Hepatocyte (in vitro differentiated cells): ENCODE measurements around the gene SBF1. TPM values are rescaled to one million over a fixed set of nuclear protein-coding genes. Genes with fewer than 3 reads are reported as not detected.
"Not testable (repeated sequence)": the region's sequence is repeated elsewhere in the genome, so short reads cannot be mapped to it uniquely, and the experiment has no call there.

Experiments used
- DNase-seq: peaks from one replicate; pipeline ENCODE4 v3.0.0-alpha.2; 2016; ENCODE audit warnings: low spot score
- H2AFZ ChIP-seq: fragments of 200-600 bp; sonication (generic); 2 replicates; pipeline ENCODE4 v1.6.0; 2016; ENCODE audit warnings: antibody characterized with exemption, mild to moderate bottlenecking
- H3K27ac ChIP-seq: fragments of 200-600 bp; sonication (generic); 2 replicates; pipeline ENCODE4 v1.5.1; 2016; ENCODE audit warnings: mild to moderate bottlenecking
- H3K27me3 ChIP-seq: fragments of 200-600 bp; sonication (generic); 2 replicates; pipeline ENCODE4 v1.6.1; 2016
- H3K36me3 ChIP-seq: fragments of 200-600 bp; sonication (generic); replicated peaks from 2 replicates; pipeline ENCODE4 v1.5.1; 2016; ENCODE audit warnings: low read depth; ENCODE audit not compliant: insufficient read depth
- H3K4me1 ChIP-seq: fragments of 200-600 bp; sonication (generic); 2 replicates; pipeline ENCODE4 v1.5.1; 2016; ENCODE audit warnings: mild to moderate bottlenecking, moderate library complexity; ENCODE audit not compliant: insufficient read depth
- H3K4me2 ChIP-seq: fragments of 200-600 bp; sonication (generic); 2 replicates; pipeline ENCODE4 v1.6.0; 2016
- H3K4me3 ChIP-seq: fragments of 200-600 bp; sonication (generic); 2 replicates; pipeline ENCODE4 v1.5.1; 2016; ENCODE audit warnings: mild to moderate bottlenecking
- H3K79me2 ChIP-seq: fragments of 200-600 bp; sonication (generic); 2 replicates; pipeline ENCODE4 v1.6.0; 2017; ENCODE audit warnings: mild to moderate bottlenecking
- H3K9me2 ChIP-seq: fragments of 200-600 bp; sonication (generic); replicated peaks from 2 replicates; pipeline ENCODE4 v1.6.0; 2017; ENCODE audit warnings: mild to moderate bottlenecking; ENCODE audit not compliant: insufficient read depth
- H3K9me3 ChIP-seq: fragments of 200-600 bp; sonication (generic); 2 replicates; pipeline ENCODE4 v1.5.1; 2016; ENCODE audit warnings: low read depth, mild to moderate bottlenecking
- H4K20me1 ChIP-seq: fragments of 200-600 bp; sonication (generic); 2 replicates; pipeline ENCODE4 v1.6.0; 2016; ENCODE audit warnings: mild to moderate bottlenecking; ENCODE audit not compliant: insufficient read depth, poor library complexity, severe bottlenecking
- CTCF ChIP-seq: fragments of 200-600 bp; sonication (generic); IDR thresholded peaks from 2 replicates; pipeline ENCODE4 v1.5.1; 2016; ENCODE audit warnings: antibody characterized with exemption, mild to moderate bottlenecking; ENCODE audit not compliant: poor library complexity
- EZH2 ChIP-seq: fragments of 200-600 bp; sonication (generic); IDR thresholded peaks from 2 replicates; pipeline ENCODE4 v1.6.1; 2016; ENCODE audit warnings: antibody characterized with exemption, mild to moderate bottlenecking, borderline replicate concordance
- EZH2phosphoT487 ChIP-seq: fragments of 200-600 bp; sonication (generic); IDR thresholded peaks from one replicate; pipeline ENCODE4 v1.6.1; 2018; ENCODE audit warnings: antibody characterized with exemption, mild to moderate bottlenecking, low read depth, moderate library complexity; ENCODE audit not compliant: unreplicated experiment, severe bottlenecking
- WGBS: methylation state at CpG from one replicate; pipeline ENCODE4 v1.1.6; 2016; ENCODE audit warnings: low lambda C conversion rate; ENCODE audit errors: missing lambda C conversion rate; 5-methylcytosine and 5-hydroxymethylcytosine counted together
- polyA plus RNA-seq: library from polyadenylated mRNA; unstranded; fragments of >200 nt; fragmentation: Nextera tagmentation; extraction: Ambion mirVana; gene quantifications from 2 replicates; pipeline ENCODE4 v1.2.1, GENCODE V29; 2016
- total RNA-seq: library from RNA; depleted of rRNA; stranded (reverse); fragments of >200 nt; gene quantifications from 2 replicates; pipeline ENCODE4 v1.2.3, GENCODE V29; 2014

SBF1 gene
- total and polyA plus RNA-seq, 2 experiments from 2014 or later: 34.5 to 49.5 TPM

GRCh38 chr22:50434849-50435248, 40.0 kb downstream of the SBF1 start:
- Histone ChIP-seq H3K27me3 (no peaks in the 10 kb centered on the region), H3K36me3 (no peaks in the 10 kb centered on the region), H4K20me1 (no peaks in the 10 kb centered on the region), H3K9me3 (no peaks in the 10 kb centered on the region), H3K79me2 (no peaks in the 10 kb centered on the region), H3K27ac (no peak overlapping the region), H3K4me3 (no peak overlapping the region), H3K9me2 (no peaks in the 10 kb centered on the region), H3K4me2 (no peak overlapping the region), H3K4me1 (no peaks in the 10 kb centered on the region), H2AFZ (no peak overlapping the region)
- TF ChIP-seq EZH2 (no peak), CTCF (no peak), EZH2phosphoT487 (no peak)
- no peak for DNase-seq
- WGBS: 92% methylated on average over 21 of the region's 24 CpGs

DNA sequence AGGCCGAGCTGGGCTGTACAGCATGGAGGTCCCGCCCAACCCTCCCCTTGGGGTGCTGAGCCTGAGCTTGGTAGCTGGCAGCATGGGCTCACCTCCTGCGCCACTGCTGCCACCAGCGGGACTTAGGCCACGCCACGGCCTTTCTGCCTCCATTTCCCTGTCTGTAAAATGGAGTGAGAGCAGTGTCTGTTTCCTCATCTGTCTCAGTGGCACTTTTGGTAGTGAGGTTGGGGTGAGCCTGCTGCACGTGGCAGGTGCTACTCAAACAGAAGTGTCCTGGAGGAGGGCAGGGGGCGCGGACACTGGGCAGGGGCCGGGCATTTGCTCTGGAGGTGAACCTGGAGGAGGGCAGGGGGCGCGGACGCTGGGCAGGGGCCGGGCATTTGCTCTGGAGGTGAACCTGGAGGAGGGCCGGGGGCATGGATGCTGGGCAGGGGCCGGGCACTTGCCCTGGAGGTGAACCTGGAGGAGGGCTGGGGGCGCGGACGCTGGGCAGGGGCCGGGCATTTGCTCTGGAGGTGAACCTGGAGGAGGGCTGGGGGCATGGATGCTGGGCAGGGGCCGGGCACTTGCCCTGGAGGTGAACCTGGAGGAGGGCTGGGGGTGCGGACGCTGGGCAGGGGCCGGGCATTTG, 41.8 kb downstream of the SBF1 start:
- not testable (repeated sequence) for H3K27me3 ChIP-seq

GRCh38 chr22:50432131-50432876, 42.5 kb downstream of the SBF1 start:
- 97% methylated on average over 33 of the region's 35 CpGs for WGBS
- H3K36me3 ChIP-seq: no peaks in the 10 kb centered on the region

More for the DNA sequence above, 41.8 kb downstream of the SBF1 start:
- not testable (repeated sequence) for H4K20me1 ChIP-seq, H3K36me3 ChIP-seq, H3K4me2 ChIP-seq, H3K4me1 ChIP-seq, H3K9me2 ChIP-seq, H3K4me3 ChIP-seq, H2AFZ ChIP-seq, H3K9me3 ChIP-seq, H3K79me2 ChIP-seq, DNase-seq, H3K27ac ChIP-seq
- WGBS: 98% methylated on average over 7 of the region's 24 CpGs

More at GRCh38 chr22:50432131-50432876, 42.5 kb downstream of the SBF1 start:
- DNase-seq: no peak
- Histone ChIP-seq H3K27ac (no peak overlapping the region), H3K4me1 (no peaks in the 10 kb centered on the region), H3K9me2 (no peaks in the 10 kb centered on the region), H3K9me3 (no peaks in the 10 kb centered on the region), H3K4me3 (no peak overlapping the region), H3K79me2 (peaks cover 3% of the 10 kb centered on the region), H3K4me2 (no peak overlapping the region), H4K20me1 (no peaks in the 10 kb centered on the region), H2AFZ (no peak overlapping the region), H3K27me3 (no peaks in the 10 kb centered on the region)
- TF ChIP-seq CTCF (no peak), EZH2phosphoT487 (no peak), EZH2 (no peak)
